ENCODE data around the gene DCTN3.

The DCTN3 gene

DNA sequence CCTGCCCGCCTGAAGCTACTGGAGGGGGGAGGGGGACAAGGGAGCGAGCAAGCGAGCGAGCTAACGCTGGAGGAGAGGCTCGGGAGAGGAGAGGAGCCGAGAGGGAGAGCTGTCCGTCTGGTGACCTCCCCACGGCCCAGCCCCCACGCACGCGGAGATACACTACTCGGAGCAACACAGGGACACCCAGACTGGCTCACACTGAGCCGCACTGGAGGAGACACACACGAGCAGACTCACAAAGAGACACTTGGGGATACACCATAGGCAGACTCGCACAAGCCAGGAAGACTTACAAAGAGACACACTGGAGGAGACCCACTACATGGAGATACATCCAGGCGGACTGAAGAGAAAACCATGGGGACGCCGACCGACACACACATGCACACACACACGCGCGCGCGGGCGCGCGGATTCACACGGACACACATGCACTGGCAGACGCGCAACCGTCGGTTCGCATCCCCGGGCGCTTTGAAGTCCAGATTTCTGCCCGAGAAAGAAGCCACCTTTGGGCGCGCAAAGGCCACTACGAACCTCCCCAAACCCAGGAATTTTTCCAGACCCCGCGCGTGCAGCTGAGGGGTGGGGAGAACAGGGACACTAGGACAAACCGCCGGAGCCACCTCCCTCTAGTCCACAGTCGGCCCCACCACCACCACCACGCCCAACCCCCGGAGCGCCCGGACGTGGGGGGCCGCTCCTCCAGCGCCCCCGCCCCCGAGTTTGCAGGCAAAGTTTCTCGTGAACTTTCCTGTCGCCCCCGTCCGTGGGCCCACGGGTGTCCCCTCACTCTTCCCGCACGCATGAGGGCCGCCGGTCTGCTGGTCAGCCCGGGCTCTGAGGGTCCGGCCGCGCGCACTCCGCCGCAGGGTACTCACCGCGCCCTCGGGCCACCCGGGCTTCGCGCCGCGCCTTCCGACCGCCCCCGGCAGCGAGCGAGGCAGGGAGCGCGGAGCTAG, 31.3 kb downstream of the DCTN3 start:
- no peaks in the 10 kb centered on the region for H3K36me3 ChIP-seq (ENCODE audit: control insufficient read depth, insufficient read depth, low read length)
- DNase-seq (ENCODE audit: low read depth, low spot score), result no peak
- no peak overlapping the region for H3K27ac ChIP-seq (ENCODE audit: low read length)
- H3K4me1 ChIP-seq (ENCODE audit: control insufficient read depth, insufficient read depth, low read length), result peaks cover 11% of the 10 kb centered on the region
- no CpG with 5 or more reads among the region's 86 CpGs for WGBS (ENCODE audit: insufficient coverage, insufficient read length)
- H3K9me3 ChIP-seq (ENCODE audit: control insufficient read depth, insufficient read depth, low read length), result no peaks in the 10 kb centered on the region
- peak overlapping the region; percentile 83; the same call in 1 of the 2 replicates for H3K4me3 ChIP-seq (ENCODE audit: low read length)
- peaks cover 89% of the 10 kb centered on the region for H3K27me3 ChIP-seq (ENCODE audit: control insufficient read depth, insufficient read depth, low read length)

DNA sequence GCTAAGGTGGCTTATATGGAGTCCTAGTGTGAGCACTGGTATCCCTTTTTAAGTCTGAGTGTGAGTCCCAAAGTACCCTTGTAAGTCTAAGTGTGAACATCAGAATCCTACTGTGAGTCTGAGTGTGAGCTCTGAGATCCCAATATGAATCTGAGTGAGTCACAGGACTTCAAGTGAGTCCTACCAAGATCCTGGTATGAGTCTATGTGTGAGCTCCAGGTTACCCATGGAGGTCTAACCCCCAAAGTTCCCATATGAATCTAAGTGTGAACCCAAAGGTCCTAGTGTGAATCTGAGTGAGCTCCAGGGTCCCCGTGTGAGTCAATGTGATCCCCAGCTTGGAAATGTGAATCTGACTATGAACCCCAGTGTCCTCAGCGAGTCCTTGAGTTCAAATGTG, 33.0 kb downstream of the DCTN3 start:
- peaks cover 76% of the 10 kb centered on the region for H3K27me3 ChIP-seq (ENCODE audit: control insufficient read depth, insufficient read depth, low read length)

DNA sequence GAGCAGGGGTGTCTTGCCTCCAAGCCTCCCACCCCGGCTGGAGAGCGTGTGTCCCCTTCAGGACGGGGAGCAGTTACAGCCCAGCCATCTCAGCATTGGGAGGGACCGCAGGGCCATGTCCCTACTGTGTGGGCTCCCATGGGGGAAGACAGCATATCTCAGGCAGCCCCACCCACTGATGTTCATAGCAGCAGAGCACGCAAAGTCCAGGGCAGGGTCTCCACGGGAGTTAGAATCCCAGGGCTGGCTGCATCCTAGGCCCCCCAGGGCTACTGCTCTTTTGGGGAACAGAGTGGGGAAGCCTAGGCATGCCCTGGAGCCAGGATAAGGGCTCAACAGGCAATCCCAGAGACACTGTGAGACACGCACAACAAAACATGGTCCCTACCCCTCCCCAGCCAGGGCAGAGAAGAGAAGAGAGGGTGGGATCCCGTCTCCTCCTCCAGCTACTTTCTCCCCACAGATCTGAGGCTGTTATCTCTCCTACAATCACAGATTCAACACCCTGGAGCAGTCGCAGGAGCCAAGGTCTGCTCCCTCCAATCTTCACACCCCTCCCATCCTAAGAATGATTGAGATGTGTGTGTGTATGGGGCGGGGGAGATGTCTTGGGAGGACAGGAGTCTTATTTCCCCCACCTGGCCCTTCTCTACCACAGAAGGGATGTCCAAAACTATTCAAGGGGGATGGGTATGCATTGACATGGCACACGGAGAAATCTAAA, 34.2 kb downstream of the DCTN3 start:
- Histone ChIP-seq H3K4me1 (ENCODE audit: control insufficient read depth, insufficient read depth, low read length) (peaks cover 10% of the 10 kb centered on the region), H3K4me3 (ENCODE audit: low read length) (no peak overlapping the region), H3K36me3 (ENCODE audit: control insufficient read depth, insufficient read depth, low read length) (no peaks in the 10 kb centered on the region), H3K27ac (ENCODE audit: low read length) (no peak overlapping the region), H3K9me3 (ENCODE audit: control insufficient read depth, insufficient read depth, low read length) (no peaks in the 10 kb centered on the region), H3K27me3 (ENCODE audit: control insufficient read depth, insufficient read depth, low read length) (peaks cover 66% of the 10 kb centered on the region)
- WGBS (ENCODE audit: insufficient coverage, insufficient read length), result no CpG with 5 or more reads among the region's 11 CpGs
- no peak for DNase-seq (ENCODE audit: low read depth, low spot score)

More for the DNA sequence above, 33.0 kb downstream of the DCTN3 start:
- WGBS (ENCODE audit: insufficient coverage, insufficient read length), result no CpG with 5 or more reads among the region's 2 CpGs
- Histone ChIP-seq H3K4me1 (ENCODE audit: control insufficient read depth, insufficient read depth, low read length) (peaks cover 11% of the 10 kb centered on the region), H3K9me3 (ENCODE audit: control insufficient read depth, insufficient read depth, low read length) (no peaks in the 10 kb centered on the region), H3K27ac (ENCODE audit: low read length) (no peak overlapping the region), H3K36me3 (ENCODE audit: control insufficient read depth, insufficient read depth, low read length) (no peaks in the 10 kb centered on the region), H3K4me3 (ENCODE audit: low read length) (no peak overlapping the region)
- DNase-seq (ENCODE audit: low read depth, low spot score), result no peak

DNA sequence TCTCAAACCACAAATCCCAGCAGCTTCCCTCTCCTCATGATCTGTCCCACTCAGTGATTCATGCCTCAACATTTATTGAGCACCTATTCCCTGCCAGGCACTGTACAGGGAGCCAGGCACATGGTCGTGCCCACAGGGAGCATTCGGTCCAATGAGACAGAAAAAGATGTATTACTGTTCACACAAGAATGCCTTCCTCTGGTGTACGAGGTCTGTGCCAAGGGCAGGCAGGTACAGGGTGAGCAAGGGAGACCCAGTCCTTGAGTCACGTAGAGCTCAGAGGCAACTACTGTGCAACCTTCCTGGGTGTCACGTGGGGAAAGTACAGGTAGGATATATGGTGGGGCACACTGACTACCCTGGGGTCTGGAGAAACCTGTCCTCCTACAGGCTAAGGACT, 35.3 kb downstream of the DCTN3 start:
- Histone ChIP-seq H3K4me3 (ENCODE audit: low read length) (no peak overlapping the region), H3K36me3 (ENCODE audit: control insufficient read depth, insufficient read depth, low read length) (no peaks in the 10 kb centered on the region), H3K27ac (ENCODE audit: low read length) (no peak overlapping the region), H3K9me3 (ENCODE audit: control insufficient read depth, insufficient read depth, low read length) (no peaks in the 10 kb centered on the region), H3K27me3 (ENCODE audit: control insufficient read depth, insufficient read depth, low read length) (peaks cover 58% of the 10 kb centered on the region), H3K4me1 (ENCODE audit: control insufficient read depth, insufficient read depth, low read length) (peaks cover 10% of the 10 kb centered on the region)
- WGBS (ENCODE audit: insufficient coverage, insufficient read length), result no CpG with 5 or more reads among the region's 5 CpGs
- DNase-seq (ENCODE audit: low read depth, low spot score), result no peak

DNA sequence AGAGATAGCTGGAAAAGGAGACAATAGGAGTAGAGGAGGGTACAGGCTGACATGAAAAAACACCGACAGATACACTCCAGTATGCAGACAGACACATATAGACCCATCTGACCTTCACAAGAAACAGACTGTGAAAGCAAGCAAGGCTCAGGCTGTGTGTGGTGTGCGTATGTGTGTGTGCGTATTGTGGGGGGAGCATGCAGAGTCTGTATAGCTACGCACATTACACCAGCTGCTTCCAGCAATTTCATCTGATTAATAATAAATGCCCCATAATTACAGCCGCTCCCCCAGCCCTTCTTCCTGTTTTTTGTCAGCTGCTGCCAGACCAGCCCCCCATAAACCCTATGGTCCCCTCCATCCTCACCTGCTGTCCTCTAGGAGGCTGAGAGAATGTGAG, 37.5 kb downstream of the DCTN3 start:
- WGBS (ENCODE audit: insufficient coverage, insufficient read length), result no CpG with 5 or more reads among the region's 5 CpGs
- DNase-seq (ENCODE audit: low read depth, low spot score), result no peak
- Histone ChIP-seq H3K27me3 (ENCODE audit: control insufficient read depth, insufficient read depth, low read length) (peaks cover 57% of the 10 kb centered on the region), H3K4me3 (ENCODE audit: low read length) (no peak overlapping the region), H3K9me3 (ENCODE audit: control insufficient read depth, insufficient read depth, low read length) (no peaks in the 10 kb centered on the region), H3K4me1 (ENCODE audit: control insufficient read depth, insufficient read depth, low read length) (peaks cover 12% of the 10 kb centered on the region), H3K36me3 (ENCODE audit: control insufficient read depth, insufficient read depth, low read length) (no peaks in the 10 kb centered on the region), H3K27ac (ENCODE audit: low read length) (no peak overlapping the region)

DNA sequence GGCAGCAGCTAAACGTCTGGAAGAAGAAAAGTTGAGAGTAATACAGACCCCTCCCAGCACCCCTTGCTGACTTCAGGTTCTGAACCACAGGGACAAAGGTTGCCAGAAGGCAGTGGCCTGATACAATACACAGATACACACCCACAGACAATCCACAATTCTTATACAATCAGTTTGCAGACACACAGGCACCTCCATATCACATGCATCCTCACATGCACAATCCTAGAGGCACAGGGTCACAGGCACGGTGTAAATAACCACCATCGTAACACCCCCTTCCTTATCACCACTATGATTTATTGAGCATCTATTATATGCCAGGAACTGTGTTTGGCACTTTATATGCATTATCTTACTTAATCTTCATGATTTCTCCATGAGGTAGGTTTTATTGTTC, 39.0 kb downstream of the DCTN3 start:
- Histone ChIP-seq H3K27me3 (ENCODE audit: control insufficient read depth, insufficient read depth, low read length) (peaks cover 49% of the 10 kb centered on the region), H3K27ac (ENCODE audit: low read length) (no peak overlapping the region), H3K4me1 (ENCODE audit: control insufficient read depth, insufficient read depth, low read length) (peaks cover 19% of the 10 kb centered on the region), H3K36me3 (ENCODE audit: control insufficient read depth, insufficient read depth, low read length) (no peaks in the 10 kb centered on the region), H3K9me3 (ENCODE audit: control insufficient read depth, insufficient read depth, low read length) (no peaks in the 10 kb centered on the region), H3K4me3 (ENCODE audit: low read length) (no peak overlapping the region)
- no CpG with 5 or more reads among the region's 3 CpGs for WGBS (ENCODE audit: insufficient coverage, insufficient read length)
- DNase-seq (ENCODE audit: low read depth, low spot score), result no peak

DNA sequence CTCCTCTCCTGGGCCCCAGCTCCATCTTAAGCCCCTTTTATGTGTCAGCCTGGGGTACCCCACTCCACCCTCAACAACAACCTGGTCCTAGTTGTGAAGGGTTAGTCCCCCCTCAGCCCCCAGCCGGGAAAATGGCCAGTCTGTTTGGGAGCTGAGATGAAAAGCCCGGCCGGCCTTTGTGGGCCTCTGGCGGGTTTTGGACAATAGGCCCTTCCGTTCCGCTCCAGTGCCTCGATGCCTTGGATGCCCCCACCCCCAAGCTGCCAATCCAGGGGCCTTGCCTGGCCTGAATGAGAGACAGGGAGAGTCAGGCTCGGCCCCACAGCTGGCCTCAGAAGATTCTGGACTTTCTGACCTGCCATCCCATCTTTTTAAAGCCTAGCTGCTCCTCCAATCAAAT, 39.9 kb downstream of the DCTN3 start:
- Histone ChIP-seq H3K4me1 (ENCODE audit: control insufficient read depth, insufficient read depth, low read length) (peaks cover 11% of the 10 kb centered on the region), H3K4me3 (ENCODE audit: low read length) (no peak overlapping the region), H3K36me3 (ENCODE audit: control insufficient read depth, insufficient read depth, low read length) (no peaks in the 10 kb centered on the region), H3K27me3 (ENCODE audit: control insufficient read depth, insufficient read depth, low read length) (peaks cover 40% of the 10 kb centered on the region), H3K27ac (ENCODE audit: low read length) (no peak overlapping the region), H3K9me3 (ENCODE audit: control insufficient read depth, insufficient read depth, low read length) (no peaks in the 10 kb centered on the region)
- DNase-seq (ENCODE audit: low read depth, low spot score), result no peak
- no CpG with 5 or more reads among the region's 8 CpGs for WGBS (ENCODE audit: insufficient coverage, insufficient read length)

DNA sequence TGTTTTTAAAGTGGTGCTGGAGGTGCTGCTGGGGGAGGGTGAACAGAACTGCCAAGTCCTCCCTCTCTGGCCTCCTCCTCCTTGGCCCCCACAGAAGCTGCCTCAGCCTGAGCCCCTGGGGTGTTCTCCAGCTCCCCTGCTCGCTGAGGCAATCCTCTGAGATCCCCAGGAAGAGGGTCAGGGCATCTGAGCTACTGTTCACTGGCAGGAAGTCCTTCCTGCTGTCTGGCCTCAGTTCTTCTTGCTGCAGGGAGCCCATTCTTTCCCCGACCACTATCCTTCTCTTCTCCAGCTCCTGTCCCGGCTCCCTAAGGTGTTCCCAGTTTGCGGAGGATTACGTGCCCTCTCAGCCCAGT, 40.5 kb downstream of the DCTN3 start:
- no peak for DNase-seq (ENCODE audit: low read depth, low spot score)
- H3K27me3 ChIP-seq (ENCODE audit: control insufficient read depth, insufficient read depth, low read length), result peaks cover 34% of the 10 kb centered on the region
- H3K36me3 ChIP-seq (ENCODE audit: control insufficient read depth, insufficient read depth, low read length), result no peaks in the 10 kb centered on the region
- H3K27ac ChIP-seq (ENCODE audit: low read length), result no peak overlapping the region
- no CpG with 5 or more reads among the region's 5 CpGs for WGBS (ENCODE audit: insufficient coverage, insufficient read length)
- H3K4me3 ChIP-seq (ENCODE audit: low read length), result no peak overlapping the region
- H3K4me1 ChIP-seq (ENCODE audit: control insufficient read depth, insufficient read depth, low read length), result peaks cover 10% of the 10 kb centered on the region
- H3K9me3 ChIP-seq (ENCODE audit: control insufficient read depth, insufficient read depth, low read length), result no peaks in the 10 kb centered on the region

DNA sequence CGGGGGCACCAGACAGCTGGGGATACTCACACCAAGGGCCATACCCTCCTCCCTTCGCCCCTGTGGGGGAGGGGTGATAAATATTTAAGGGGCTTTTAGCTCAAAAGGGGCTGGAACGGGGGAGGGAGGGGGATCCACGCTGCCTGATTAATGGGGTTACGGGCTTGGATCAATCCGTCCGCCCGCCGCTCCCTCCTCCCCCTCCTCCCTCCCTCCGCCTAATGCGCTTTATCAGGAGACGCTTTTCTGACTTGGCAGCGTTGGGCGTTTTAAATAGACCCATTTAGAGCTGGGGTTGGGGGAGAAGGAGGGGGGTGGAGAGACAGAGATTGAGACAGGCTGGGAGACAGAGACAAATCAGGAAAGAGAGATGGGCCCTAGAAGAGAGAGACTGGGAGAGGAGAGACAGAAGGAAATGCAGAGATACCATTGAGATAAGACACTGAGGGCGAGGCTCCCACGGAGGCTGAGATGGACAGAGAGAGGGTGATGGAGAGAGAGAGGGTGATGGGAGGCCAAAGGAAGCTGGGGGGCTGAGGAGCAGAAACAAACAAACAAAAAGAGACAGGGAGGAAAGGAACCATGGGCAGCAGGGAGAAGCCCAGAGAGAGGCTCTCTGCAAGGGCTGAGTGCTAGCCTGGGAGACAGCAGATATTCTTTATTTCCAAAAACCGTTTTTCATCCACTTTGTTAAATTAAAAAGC, 41.0 kb downstream of the DCTN3 start:
- no CpG with 5 or more reads among the region's 17 CpGs for WGBS (ENCODE audit: insufficient coverage, insufficient read length)
- H3K36me3 ChIP-seq (ENCODE audit: control insufficient read depth, insufficient read depth, low read length), result no peaks in the 10 kb centered on the region

More for the DNA sequence above, 41.0 kb downstream of the DCTN3 start:
- Histone ChIP-seq H3K9me3 (ENCODE audit: control insufficient read depth, insufficient read depth, low read length) (no peaks in the 10 kb centered on the region), H3K27me3 (ENCODE audit: control insufficient read depth, insufficient read depth, low read length) (peaks cover 29% of the 10 kb centered on the region), H3K27ac (ENCODE audit: low read length) (no peak overlapping the region), H3K4me1 (ENCODE audit: control insufficient read depth, insufficient read depth, low read length) (peaks cover 10% of the 10 kb centered on the region), H3K4me3 (ENCODE audit: low read length) (no peak overlapping the region)
- DNase-seq (ENCODE audit: low read depth, low spot score), result no peak
